HG02938 (cell line): ENCODE data around the gene SLC10A7.

Experiments used
- ATAC-seq: cut with Tn5 transposase; IDR thresholded peaks from one replicate; pipeline ENCODE4 v1.9.1; 2021; ENCODE audit warnings: mild to moderate bottlenecking, moderate library complexity; ENCODE audit not compliant: unreplicated experiment

The SLC10A7 gene

GRCh38 chr4:146442801-146443200 is 78.9 kb downstream of the SLC10A7 start:
- ATAC-seq = no peak

GRCh38 chr4:146439999-146440398 is 81.7 kb downstream of the SLC10A7 start:
- ATAC-seq = no peak

- ATAC-seq = no peak
These were observed 82.3 kb downstream of the SLC10A7 start for GRCh38 chr4:146439437-146439836.

GRCh38 chr4:146437778-146438177 is 84.0 kb downstream of the SLC10A7 start:
- no peak for ATAC-seq

GRCh38 chr4:146436423-146437162 is 85.1 kb downstream of the SLC10A7 start:
- no peak for ATAC-seq

GRCh38 chr4:146435962-146436361 is 85.8 kb downstream of the SLC10A7 start:
- ATAC-seq = no peak

- no peak for ATAC-seq
These were observed 89.7 kb downstream of the SLC10A7 start for GRCh38 chr4:146432065-146432464.

GRCh38 chr4:146428298-146428697 is 93.4 kb downstream of the SLC10A7 start:
- ATAC-seq = no peak

GRCh38 chr4:146417822-146418221 is 103.9 kb downstream of the SLC10A7 start:
- no peak for ATAC-seq

- no peak for ATAC-seq
These were observed 105.9 kb downstream of the SLC10A7 start for GRCh38 chr4:146415829-146416228.

GRCh38 chr4:146407669-146408084 is 114.1 kb downstream of the SLC10A7 start:
- ATAC-seq = no peak

- no peak for ATAC-seq
These were observed 114.5 kb downstream of the SLC10A7 start for GRCh38 chr4:146407257-146407656.

GRCh38 chr4:146401274-146401673 is 120.5 kb downstream of the SLC10A7 start:
- ATAC-seq = no peak

GRCh38 chr4:146398896-146399445 is 122.8 kb downstream of the SLC10A7 start:
- no peak for ATAC-seq

GRCh38 chr4:146398404-146398803 is 123.3 kb downstream of the SLC10A7 start:
- ATAC-seq = no peak

GRCh38 chr4:146389561-146389960 is 132.2 kb downstream of the SLC10A7 start:
- ATAC-seq = no peak

GRCh38 chr4:146382194-146382593 is 139.5 kb downstream of the SLC10A7 start:
- ATAC-seq = no peak

- no peak for ATAC-seq
These were observed 140.4 kb downstream of the SLC10A7 start for GRCh38 chr4:146381263-146381872.

GRCh38 chr4:146379744-146380143 is 142.0 kb downstream of the SLC10A7 start:
- ATAC-seq = no peak

GRCh38 chr4:146371812-146372211 is 149.9 kb downstream of the SLC10A7 start:
- ATAC-seq = no peak

GRCh38 chr4:146370841-146371240 is 150.9 kb downstream of the SLC10A7 start:
- ATAC-seq = no peak

- ATAC-seq = no peak
These were observed 152.3 kb downstream of the SLC10A7 start for GRCh38 chr4:146369446-146369845.
